DND-41 (cell line): Measurements from ENCODE around the gene REPS2.

Source experiments
- CTCF ChIP-seq: IDR thresholded peaks from 2 replicates; pipeline ENCODE4 v1.5.1; 2012; ENCODE audit warnings: borderline replicate concordance, low read length, moderate library complexity, mild to moderate bottlenecking; ENCODE audit not compliant: poor library complexity, severe bottlenecking; ENCODE audit errors: extremely low read depth
- EZH2 ChIP-seq: IDR thresholded peaks from 3 replicates; pipeline ENCODE4 v1.6.1; 2012; ENCODE audit warnings: borderline replicate concordance, low read depth, mild to moderate bottlenecking, moderate library complexity, low read length, inconsistent platforms; ENCODE audit not compliant: severe bottlenecking

DNA sequence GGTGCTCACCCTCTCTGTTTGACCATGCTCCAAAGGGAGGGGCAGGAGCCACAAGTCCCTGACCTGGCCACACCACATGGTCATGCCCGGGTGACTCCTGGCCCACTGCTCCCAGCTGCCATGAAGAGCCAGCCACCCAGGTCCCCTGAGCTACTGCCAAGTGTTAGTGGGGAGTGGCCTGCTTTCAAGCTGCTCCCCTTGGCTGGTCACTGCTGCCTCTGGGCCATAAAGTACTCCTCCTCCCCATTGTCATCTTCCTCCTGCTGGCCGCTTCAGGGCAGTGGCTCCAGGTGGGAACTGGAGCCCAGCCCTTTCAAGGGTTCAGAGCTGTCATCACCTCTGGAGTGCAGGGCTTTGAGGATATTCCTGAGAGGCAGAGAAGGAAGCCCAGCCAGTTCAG lies 49.0 kb upstream of the REPS2 start:
- TF ChIP-seq EZH2 (no peak), CTCF (no peak)
